GM08714 (cell line): ENCODE results near the gene RNF152.

ENCODE experiments used
- H3K4me3 ChIP-seq: fragments of 200-500 bp; sonication (Bioruptor generic); 2 replicates; pipeline ENCODE4 v1.5.1; 2014; ENCODE audit warnings: mild to moderate bottlenecking, low read length, inconsistent platforms
- ZNF274 ChIP-seq: IDR thresholded peaks from 2 replicates; pipeline ENCODE4 v1.6.1; 2012; ENCODE audit warnings: mild to moderate bottlenecking, low read depth, low read length

The RNF152 gene

DNA sequence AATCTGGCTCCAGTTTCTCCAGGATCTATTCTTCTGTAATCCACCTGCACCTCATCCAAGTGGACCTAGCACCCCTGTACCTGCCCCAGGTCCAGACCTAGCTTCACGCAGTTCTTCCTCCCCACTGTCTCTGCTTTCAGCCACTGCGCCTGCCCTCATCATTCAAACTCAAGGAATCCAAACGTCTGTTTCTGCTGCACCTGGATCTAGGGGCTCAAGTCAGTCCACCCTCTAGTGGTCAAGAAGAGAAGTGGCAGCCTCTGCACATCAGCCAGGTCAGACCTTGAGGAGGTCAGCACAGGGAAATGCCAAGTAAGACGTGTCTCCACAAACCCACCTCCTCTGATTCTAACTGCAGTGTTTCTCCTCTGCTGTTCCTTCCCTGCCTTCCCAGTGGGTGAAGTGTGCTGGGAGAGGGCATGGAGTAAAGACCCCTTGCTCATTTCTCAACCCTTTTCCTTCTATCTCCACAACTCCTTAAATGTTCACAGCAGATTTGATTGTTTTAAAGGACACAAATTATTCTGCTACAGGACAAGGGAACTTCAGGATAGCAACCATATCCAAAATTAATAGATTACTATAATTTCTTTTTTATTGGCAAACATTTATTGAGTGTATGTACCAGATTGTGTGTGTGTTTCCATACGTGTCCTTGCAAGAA, 8.6 kb upstream of the RNF152 start:
- H3K4me3 ChIP-seq = no peak overlapping the region
- no peak for TF ChIP-seq ZNF274

- TF ChIP-seq ZNF274 = no peak
- no peak overlapping the region for H3K4me3 ChIP-seq
Observed at GRCh38 chr18:61900504-61901281, 7.9 kb upstream of the RNF152 start.

DNA sequence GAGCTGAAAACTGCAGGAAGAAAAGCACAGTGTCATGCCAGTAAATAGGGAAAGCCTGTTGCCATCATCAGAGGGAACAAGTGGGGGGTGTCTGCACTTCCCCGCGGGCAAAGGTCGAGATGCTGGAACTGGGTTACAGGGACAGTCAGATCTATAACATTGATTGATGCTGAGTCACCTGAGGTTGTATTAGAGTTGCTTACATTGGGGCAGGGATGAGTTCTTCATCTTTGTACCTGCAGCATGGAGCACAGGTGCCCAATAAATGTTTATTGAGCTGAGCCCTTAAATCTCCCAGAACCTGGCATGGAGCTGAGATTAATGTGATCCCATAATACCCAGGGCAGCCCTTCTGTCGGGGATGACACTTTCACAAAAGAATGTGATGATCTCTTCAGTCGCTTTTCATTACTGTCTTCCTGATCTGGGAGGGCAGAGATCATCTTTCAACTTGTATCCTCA, 5.9 kb upstream of the RNF152 start:
- TF ChIP-seq ZNF274 = no peak
- H3K4me3 ChIP-seq = no peak overlapping the region

GRCh38 chr18:61896757-61897156, 4.0 kb upstream of the RNF152 start:
- no peak overlapping the region for H3K4me3 ChIP-seq
- no peak for TF ChIP-seq ZNF274

GRCh38 chr18:61896118-61896517, 3.3 kb upstream of the RNF152 start:
- no peak overlapping the region for H3K4me3 ChIP-seq
- no peak for TF ChIP-seq ZNF274

GRCh38 chr18:61894751-61895524, 2.1 kb upstream of the RNF152 start:
- TF ChIP-seq ZNF274 = no peak
- H3K4me3 ChIP-seq = peak overlapping the region; percentile 81; the same call in 1 of the 2 replicates

GRCh38 chr18:61893971-61894750, 1.4 kb upstream of the RNF152 start:
- no peak for TF ChIP-seq ZNF274
- peak overlapping the region; percentile 81 for H3K4me3 ChIP-seq

DNA sequence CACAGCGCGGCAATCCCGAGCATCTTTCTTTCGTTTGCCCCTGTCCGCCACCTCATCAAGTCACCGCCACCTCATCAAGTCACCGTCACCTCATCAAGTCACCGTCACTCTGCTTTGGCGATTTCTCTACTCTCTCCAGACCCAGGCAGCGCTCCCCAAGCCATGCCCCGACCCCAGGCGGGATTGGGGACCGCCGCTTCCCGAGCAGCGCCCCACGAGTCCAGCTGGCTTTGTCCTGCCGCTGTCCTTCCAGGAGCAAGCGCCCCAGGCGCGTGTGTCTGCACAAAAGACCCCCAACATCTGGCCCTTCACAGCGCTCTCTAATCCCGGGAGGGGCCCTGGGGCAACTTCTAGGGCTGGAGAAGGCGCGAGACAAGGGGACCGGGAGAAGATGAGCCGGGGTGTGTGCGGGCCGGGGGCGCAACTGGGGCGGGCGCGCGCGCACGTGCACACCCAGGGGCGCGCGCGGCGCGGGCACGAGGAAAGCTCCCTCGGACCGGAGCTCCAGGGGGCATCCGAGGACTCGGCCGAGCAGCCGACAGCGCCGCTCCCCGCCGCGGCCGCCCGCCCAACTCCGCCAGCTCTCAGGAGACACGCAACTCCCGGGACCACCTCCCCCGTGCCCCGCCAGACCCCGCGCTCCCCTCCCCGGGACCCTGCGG, 633 bp upstream of the RNF152 start:
- no peak for TF ChIP-seq ZNF274
- H3K4me3 ChIP-seq = peak overlapping the region; percentile 81

GRCh38 chr18:61891894-61892293, 913 bp downstream of the RNF152 start:
- no peak for TF ChIP-seq ZNF274
- no peak overlapping the region for H3K4me3 ChIP-seq

GRCh38 chr18:61891271-61891670, 1.5 kb downstream of the RNF152 start:
- H3K4me3 ChIP-seq = no peak overlapping the region
- no peak for TF ChIP-seq ZNF274

GRCh38 chr18:61890344-61890743, 2.5 kb downstream of the RNF152 start:
- no peak for TF ChIP-seq ZNF274
- no peak overlapping the region for H3K4me3 ChIP-seq

DNA sequence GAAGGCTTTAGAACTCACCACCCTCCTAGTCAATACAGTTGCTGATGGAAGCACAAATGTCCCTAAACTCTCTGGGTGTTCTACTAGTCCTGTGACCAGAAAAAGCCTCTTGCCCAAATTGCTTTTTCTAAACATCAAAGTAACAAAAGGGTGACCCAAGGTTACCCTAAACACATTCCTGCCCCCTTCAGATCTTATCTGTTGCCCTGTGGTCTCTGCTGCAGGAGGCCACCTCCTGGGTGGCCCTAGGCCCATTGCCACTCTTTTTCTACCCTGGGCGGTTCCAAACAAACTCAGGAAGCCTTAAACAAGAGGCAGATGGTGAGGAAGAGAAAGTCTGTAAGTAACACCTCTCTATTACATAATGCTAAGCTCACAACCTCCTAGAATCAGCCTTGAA, 3.3 kb downstream of the RNF152 start:
- no peak overlapping the region for H3K4me3 ChIP-seq
- no peak for TF ChIP-seq ZNF274

- H3K4me3 ChIP-seq = no peak overlapping the region
- TF ChIP-seq ZNF274 = no peak
Observed at GRCh38 chr18:61888622-61889021, 4.2 kb downstream of the RNF152 start.

DNA sequence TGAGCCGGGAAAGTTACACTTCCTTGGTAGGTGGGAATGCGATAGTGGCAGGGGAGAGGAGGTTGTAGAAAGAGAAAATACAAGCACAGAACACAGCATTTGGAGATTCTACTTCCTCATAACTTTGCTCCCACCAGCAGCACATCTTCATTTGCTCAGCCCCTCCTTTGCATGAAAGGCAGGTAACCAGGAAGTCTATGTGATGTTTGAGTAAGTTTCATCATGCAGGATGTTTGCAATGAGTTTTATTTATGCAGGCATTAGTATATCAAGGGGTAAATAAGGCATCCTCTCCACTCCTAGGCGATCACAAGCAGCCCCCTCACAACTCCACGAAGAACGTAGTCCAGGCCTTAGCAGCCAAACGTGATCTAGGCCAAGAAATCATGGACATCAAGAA, 5.0 kb downstream of the RNF152 start:
- no peak for TF ChIP-seq ZNF274
- H3K4me3 ChIP-seq = no peak overlapping the region
